ENCODE data around the gene DNAJB14. TPM values are rescaled to one million over a fixed set of nuclear protein-coding genes. Genes with fewer than 3 reads are reported as not detected.

Gene DNAJB14
- polyA plus RNA-seq, 1 of the 3 experiments (the other 2 are of a cell fraction) = 23.8 TPM

DNA sequence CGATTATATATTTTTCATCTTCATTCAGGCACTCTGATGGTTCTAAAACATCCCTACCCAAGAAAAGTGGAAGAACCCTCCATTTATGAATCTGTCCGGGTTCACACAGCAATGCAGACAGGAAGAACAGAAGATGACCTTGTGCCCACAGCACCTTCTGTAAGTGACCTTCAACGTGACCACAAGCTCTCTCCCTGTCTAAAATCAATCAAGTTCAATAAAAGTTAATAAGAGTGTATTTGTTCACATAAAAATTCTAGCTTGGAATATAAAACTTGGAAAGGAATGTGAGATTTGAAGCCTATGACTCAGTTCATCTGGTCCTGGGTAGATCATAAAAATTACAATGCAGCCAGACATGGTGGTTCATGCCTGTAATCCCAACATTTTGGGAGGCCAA is 93.2 kb downstream of the DNAJB14 start:
- DNase-seq = no peak
- ChIA-PET POLR2A (no interaction called here), CTCF (no interaction called here)
- H3K9me3 ChIP-seq = no peaks in the 10 kb centered on the region
- no peaks in the 10 kb centered on the region for H3K79me2 ChIP-seq (ENCODE audit: insufficient read depth)
- no peak overlapping the region for H3K27ac ChIP-seq (ENCODE audit: low read depth in 2 of 2, low read length in 1 of 2)
- no peaks in the 10 kb centered on the region for H3K9me2 ChIP-seq
- H3K9ac ChIP-seq = no peak overlapping the region
- TF ChIP-seq, protein P1, sequence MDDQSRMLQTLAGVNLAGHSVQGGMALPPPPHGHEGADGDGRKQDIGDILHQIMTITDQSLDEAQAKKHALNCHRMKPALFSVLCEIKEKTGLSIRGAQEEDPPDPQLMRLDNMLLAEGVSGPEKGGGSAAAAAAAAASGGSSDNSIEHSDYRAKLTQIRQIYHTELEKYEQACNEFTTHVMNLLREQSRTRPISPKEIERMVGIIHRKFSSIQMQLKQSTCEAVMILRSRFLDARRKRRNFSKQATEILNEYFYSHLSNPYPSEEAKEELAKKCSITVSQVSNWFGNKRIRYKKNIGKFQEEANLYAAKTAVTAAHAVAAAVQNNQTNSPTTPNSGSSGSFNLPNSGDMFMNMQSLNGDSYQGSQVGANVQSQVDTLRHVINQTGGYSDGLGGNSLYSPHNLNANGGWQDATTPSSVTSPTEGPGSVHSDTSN (IDR thresholded peaks at IDR 0.05) = peak; percentile 56
- TF ChIP-seq TAF1 (IDR thresholded peaks at IDR 0.05; ENCODE audit: borderline replicate concordance, low read depth, low read length) = no peak
- H2AFZ ChIP-seq (ENCODE audit: low read depth) = no peak overlapping the region
- H3K4me3 ChIP-seq (ENCODE audit: low read depth in 2 of 2, low read length in 1 of 2) = no peak overlapping the region
- no peaks in the 10 kb centered on the region for H3K36me3 ChIP-seq (replicated peaks in 1 of 2; ENCODE audit: control insufficient read depth in 1 of 2, insufficient read depth in 2 of 2, low read length in 1 of 2)
- no peak overlapping the region for H3K4me2 ChIP-seq
- no peaks in the 10 kb centered on the region for H3F3A ChIP-seq (replicated peaks; ENCODE audit: insufficient read depth)
- no peaks in the 10 kb centered on the region for H4K20me1 ChIP-seq (ENCODE audit: insufficient read depth)
- WGBS (ENCODE audit: low lambda C conversion rate) = 55% methylated on average over 3 of the region's 3 CpGs
- H3K27me3 ChIP-seq (ENCODE audit: insufficient read depth) = no peaks in the 10 kb centered on the region
- peaks cover 0 to 3% of the 10 kb centered on the region in 2 experiments; a peak in 1 of 4 replicates for H3K4me1 ChIP-seq (ENCODE audit: control insufficient read depth in 1 of 2, insufficient read depth in 2 of 2, low read depth in 1 of 2, low read length in 1 of 2)

DNA sequence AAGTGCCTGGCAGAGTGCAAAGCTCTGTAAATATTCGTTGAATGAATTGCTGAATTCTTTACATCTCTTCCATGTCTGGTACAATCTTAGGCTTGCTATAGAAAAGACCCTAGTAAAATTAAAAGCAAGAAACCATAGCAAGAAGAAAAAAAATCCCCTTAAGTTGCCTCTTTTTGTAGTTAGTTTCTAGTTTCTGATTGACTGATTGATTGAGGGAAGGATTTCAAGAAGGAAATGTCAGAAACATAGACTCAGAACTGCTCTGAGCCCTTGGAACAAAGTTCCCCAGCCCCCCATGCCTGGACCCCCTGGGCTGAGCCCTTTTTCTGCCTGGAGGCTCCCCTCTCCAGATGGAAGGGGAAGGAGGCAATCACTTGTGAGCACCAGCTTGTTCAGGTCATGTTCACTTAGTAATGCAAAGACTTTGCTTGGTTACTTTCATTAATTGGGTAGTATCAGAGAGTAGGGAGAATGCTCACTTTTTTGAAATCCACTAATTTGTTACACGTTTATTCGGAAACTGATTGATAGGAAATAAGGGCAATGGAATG is 94.1 kb downstream of the DNAJB14 start:
- Histone ChIP-seq H3F3A (replicated peaks; ENCODE audit: insufficient read depth) (no peaks in the 10 kb centered on the region), H3K79me2 (ENCODE audit: insufficient read depth) (no peaks in the 10 kb centered on the region), H3K4me3 (ENCODE audit: low read depth in 2 of 2, low read length in 1 of 2) (no peak overlapping the region), H3K9me3 (no peaks in the 10 kb centered on the region), H3K27ac (ENCODE audit: low read depth in 2 of 2, low read length in 1 of 2) (no peak overlapping the region), H3K36me3 (replicated peaks in 1 of 2; ENCODE audit: control insufficient read depth in 1 of 2, insufficient read depth in 2 of 2, low read length in 1 of 2) (no peaks in the 10 kb centered on the region), H3K4me1 (ENCODE audit: control insufficient read depth in 1 of 2, insufficient read depth in 2 of 2, low read depth in 1 of 2, low read length in 1 of 2) (peaks cover 0 to 3% of the 10 kb centered on the region in 2 experiments; a peak in 1 of 4 replicates), H4K20me1 (ENCODE audit: insufficient read depth) (no peaks in the 10 kb centered on the region), H3K4me2 (no peak overlapping the region), H2AFZ (ENCODE audit: low read depth) (no peak overlapping the region), H3K27me3 (ENCODE audit: insufficient read depth) (no peaks in the 10 kb centered on the region), H3K9me2 (no peaks in the 10 kb centered on the region), H3K9ac (no peak overlapping the region)
- no peak for TF ChIP-seq SMC3 (IDR thresholded peaks at IDR 0.05; ENCODE audit: low read depth, low read length)
- TF ChIP-seq FOXM1 (IDR thresholded peaks at IDR 0.05; ENCODE audit: low read depth) = no peak
- TF ChIP-seq MEF2A (IDR thresholded peaks at IDR 0.05; ENCODE audit: borderline replicate concordance, low read depth) = no peak
- no peak for TF ChIP-seq ELF1 (IDR thresholded peaks at IDR 0.05)
- no peak for TF ChIP-seq TEAD4 (IDR thresholded peaks at IDR 0.05; ENCODE audit: borderline replicate concordance, insufficient read depth)
- TF ChIP-seq, protein P2, sequence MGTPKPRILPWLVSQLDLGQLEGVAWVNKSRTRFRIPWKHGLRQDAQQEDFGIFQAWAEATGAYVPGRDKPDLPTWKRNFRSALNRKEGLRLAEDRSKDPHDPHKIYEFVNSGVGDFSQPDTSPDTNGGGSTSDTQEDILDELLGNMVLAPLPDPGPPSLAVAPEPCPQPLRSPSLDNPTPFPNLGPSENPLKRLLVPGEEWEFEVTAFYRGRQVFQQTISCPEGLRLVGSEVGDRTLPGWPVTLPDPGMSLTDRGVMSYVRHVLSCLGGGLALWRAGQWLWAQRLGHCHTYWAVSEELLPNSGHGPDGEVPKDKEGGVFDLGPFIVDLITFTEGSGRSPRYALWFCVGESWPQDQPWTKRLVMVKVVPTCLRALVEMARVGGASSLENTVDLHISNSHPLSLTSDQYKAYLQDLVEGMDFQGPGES (IDR thresholded peaks at IDR 0.05; ENCODE audit: low read depth, low read length) = no peak
- TF ChIP-seq, protein P1 (IDR thresholded peaks at IDR 0.05) = no peak
- TF ChIP-seq JUND (IDR thresholded peaks at IDR 0.05) = no peak
- TF ChIP-seq, protein P3, sequence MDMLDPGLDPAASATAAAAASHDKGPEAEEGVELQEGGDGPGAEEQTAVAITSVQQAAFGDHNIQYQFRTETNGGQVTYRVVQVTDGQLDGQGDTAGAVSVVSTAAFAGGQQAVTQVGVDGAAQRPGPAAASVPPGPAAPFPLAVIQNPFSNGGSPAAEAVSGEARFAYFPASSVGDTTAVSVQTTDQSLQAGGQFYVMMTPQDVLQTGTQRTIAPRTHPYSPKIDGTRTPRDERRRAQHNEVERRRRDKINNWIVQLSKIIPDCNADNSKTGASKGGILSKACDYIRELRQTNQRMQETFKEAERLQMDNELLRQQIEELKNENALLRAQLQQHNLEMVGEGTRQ (IDR thresholded peaks at IDR 0.05; ENCODE audit: borderline replicate concordance, low read depth, low read length) = no peak
- TF ChIP-seq MXI1 (IDR thresholded peaks at IDR 0.05; ENCODE audit: low read depth, low read length) = no peak
- TF ChIP-seq GATA2 (CRISPR knock-in tag; IDR thresholded peaks at IDR 0.05) = no peak
- TF ChIP-seq SIN3A (IDR thresholded peaks at IDR 0.05; ENCODE audit: borderline replicate concordance, low read depth, low read length) = no peak
- no peak for TF ChIP-seq RFX5 (IDR thresholded peaks at IDR 0.05; ENCODE audit: low read length)
- TF ChIP-seq EZH2phosphoT487 (IDR thresholded peaks at IDR 0.05; ENCODE audit: borderline replicate concordance, low read depth) = no peak
- TF ChIP-seq TCF12 (IDR thresholded peaks at IDR 0.05) = no peak
- no peak for TF ChIP-seq GABPA (IDR thresholded peaks at IDR 0.05; ENCODE audit: low read depth)
- WGBS (ENCODE audit: low lambda C conversion rate) = 68% methylated on average over 3 of the region's 3 CpGs
- ChIA-PET POLR2A (no interaction called here), CTCF (interaction anchor here (0.6 to 1.1 kb wide), 2 partner anchors 32 to 276 kb away, joined by 3 to 4 read pairs; no protein-coding TSS in a partner anchor)
- DNase-seq = no peak

All from SK-N-SH (cell line).